ENCODE results near the gene ZNF680.
A peak's percentile ranks its signal among the peaks of the same experiment; 100 is the strongest.
"Not testable (repeated sequence)": the region's sequence is repeated elsewhere in the genome, so short reads cannot be mapped to it uniquely, and the experiment has no call there.

The ZNF680 gene

DNA sequence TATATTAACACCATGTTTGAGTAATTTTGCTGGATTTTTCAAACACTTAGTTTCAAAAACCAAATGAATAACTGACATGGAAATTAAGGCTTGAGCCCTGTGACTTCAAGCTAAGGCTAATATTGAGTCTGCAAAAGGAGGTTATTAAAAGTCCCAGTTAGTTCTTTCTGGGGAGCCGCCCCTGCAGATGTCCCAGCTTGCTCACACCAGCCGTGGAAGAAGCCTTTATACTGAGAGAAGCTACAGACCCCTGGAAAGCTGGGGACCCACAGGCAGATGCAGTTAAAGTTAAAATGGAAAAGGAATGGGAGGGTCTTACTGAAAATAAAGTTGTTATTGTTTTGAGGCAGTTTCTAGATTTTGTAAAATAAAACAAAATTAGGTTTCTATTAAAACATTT is 18.5 kb upstream of the ZNF680 start:
- no peak overlapping the region for H2BK120ac ChIP-seq (ENCODE audit: low read depth, low read length)
- DNase-seq = no peak

GRCh38 chr7:64574540-64575099 is 11.7 kb upstream of the ZNF680 start:
- peaks cover 11% of the 10 kb centered on the region for H3K9me3 ChIP-seq (ENCODE audit: control insufficient read depth, low read length)
- no peak overlapping the region for H3K23ac ChIP-seq (ENCODE audit: low read length in 2 of 2)
- no peak overlapping the region for H2BK12ac ChIP-seq (ENCODE audit: low read length in 2 of 2)
- no peak overlapping the region for H3K27ac ChIP-seq (ENCODE audit: low read length, poor library complexity, severe bottlenecking)
- H3K4me1 ChIP-seq (ENCODE audit: control insufficient read depth, insufficient read depth, low read depth, low read length) = no peaks in the 10 kb centered on the region
- no peak overlapping the region for H2BK15ac ChIP-seq (ENCODE audit: low read depth, poor library complexity, severe bottlenecking)
- H3K4ac ChIP-seq (ENCODE audit: low read depth in 1 of 2, low read length in 2 of 2) = no peak overlapping the region
- H2BK5ac ChIP-seq (ENCODE audit: low read depth, low read length, poor library complexity, severe bottlenecking) = no peak overlapping the region
- H3K27me3 ChIP-seq (ENCODE audit: control insufficient read depth in 1 of 2, insufficient read depth in 1 of 2, low read length in 2 of 2) = peaks cover 0 to 5% of the 10 kb centered on the region in 2 experiments
- H3K36me3 ChIP-seq (ENCODE audit: control insufficient read depth in 1 of 2, insufficient read depth in 2 of 2, low read depth in 1 of 2, low read length in 2 of 2) = no peaks in the 10 kb centered on the region
- H2BK120ac ChIP-seq (ENCODE audit: low read depth, low read length) = no peak overlapping the region
- H3K14ac ChIP-seq (ENCODE audit: low read length in 2 of 2) = no peak overlapping the region
- no peak overlapping the region for H2AK5ac ChIP-seq (ENCODE audit: low read length, severe bottlenecking)
- no peak overlapping the region for H4K8ac ChIP-seq (ENCODE audit: low read length)
- 84% methylated on average over 19 of the region's 20 CpGs for WGBS
- H2AFZ ChIP-seq (ENCODE audit: low read depth, low read length) = no peak overlapping the region
- no peak for DNase-seq
- H3K4me3 ChIP-seq (ENCODE audit: insufficient read depth in 1 of 2, low read depth in 1 of 2, low read length in 2 of 2) = peak overlapping the region in 1 of 2 experiments; percentile 56
- H3K4me2 ChIP-seq (ENCODE audit: low read length, poor library complexity, severe bottlenecking) = no peak overlapping the region
- no peak overlapping the region for H3K18ac ChIP-seq (ENCODE audit: low read depth in 1 of 2, low read length in 2 of 2)
- H3K79me1 ChIP-seq (replicated peaks; ENCODE audit: low read length, poor library complexity, severe bottlenecking) = no peaks in the 10 kb centered on the region
- H4K91ac ChIP-seq (ENCODE audit: low read length) = no peak overlapping the region
- peak overlapping the region; percentile 63 for H3K9ac ChIP-seq (ENCODE audit: low read length)

More for the DNA sequence above, 18.5 kb upstream of the ZNF680 start:
- H2BK5ac ChIP-seq (ENCODE audit: low read depth, low read length, poor library complexity, severe bottlenecking) = no peak overlapping the region
- no peaks in the 10 kb centered on the region for H3K4me1 ChIP-seq (ENCODE audit: control insufficient read depth, insufficient read depth, low read depth, low read length)
- 75% methylated on average over 2 of the region's 2 CpGs for WGBS
- no peak overlapping the region for H3K14ac ChIP-seq (ENCODE audit: low read length in 2 of 2)
- H2AFZ ChIP-seq (ENCODE audit: low read depth, low read length) = no peak overlapping the region
- no peak overlapping the region for H2AK5ac ChIP-seq (ENCODE audit: low read length, severe bottlenecking)
- no peaks in the 10 kb centered on the region for H3K79me1 ChIP-seq (replicated peaks; ENCODE audit: low read length, poor library complexity, severe bottlenecking)
- H3K18ac ChIP-seq (ENCODE audit: low read depth in 1 of 2, low read length in 2 of 2) = no peak overlapping the region
- H3K27ac ChIP-seq (ENCODE audit: low read length, poor library complexity, severe bottlenecking) = no peak overlapping the region
- H4K8ac ChIP-seq (ENCODE audit: low read length) = no peak overlapping the region
- no peaks in the 10 kb centered on the region for H3K27me3 ChIP-seq (ENCODE audit: control insufficient read depth in 1 of 2, insufficient read depth in 1 of 2, low read length in 2 of 2)
- H3K4me2 ChIP-seq (ENCODE audit: low read length, poor library complexity, severe bottlenecking) = no peak overlapping the region
- peaks cover 23% of the 10 kb centered on the region for H3K9me3 ChIP-seq (ENCODE audit: control insufficient read depth, low read length)
- no peak overlapping the region for H3K4ac ChIP-seq (ENCODE audit: low read depth in 1 of 2, low read length in 2 of 2)
- H2BK15ac ChIP-seq (ENCODE audit: low read depth, poor library complexity, severe bottlenecking) = no peak overlapping the region
- H4K91ac ChIP-seq (ENCODE audit: low read length) = no peak overlapping the region
- H3K36me3 ChIP-seq (ENCODE audit: control insufficient read depth in 1 of 2, insufficient read depth in 2 of 2, low read depth in 1 of 2, low read length in 2 of 2) = no peaks in the 10 kb centered on the region
- H3K23ac ChIP-seq (ENCODE audit: low read length in 2 of 2) = no peak overlapping the region
- no peak overlapping the region for H3K9ac ChIP-seq (ENCODE audit: low read length)
- H3K4me3 ChIP-seq (ENCODE audit: insufficient read depth in 1 of 2, low read depth in 1 of 2, low read length in 2 of 2) = no peak overlapping the region
- H2BK12ac ChIP-seq (ENCODE audit: low read length in 2 of 2) = no peak overlapping the region

GRCh38 chr7:64570284-64570605 is 7.4 kb upstream of the ZNF680 start:
- H2BK15ac ChIP-seq (ENCODE audit: low read depth, poor library complexity, severe bottlenecking) = not testable (repeated sequence)

GRCh38 chr7:64569372-64570283 is 6.8 kb upstream of the ZNF680 start:
- not testable (repeated sequence) for H2AK5ac ChIP-seq (ENCODE audit: low read length, severe bottlenecking); H3K18ac ChIP-seq (ENCODE audit: low read depth in 1 of 2, low read length in 2 of 2); H2BK5ac ChIP-seq (ENCODE audit: low read depth, low read length, poor library complexity, severe bottlenecking); H3K14ac ChIP-seq (ENCODE audit: low read length in 2 of 2); H3K4ac ChIP-seq (ENCODE audit: low read depth in 1 of 2, low read length in 2 of 2); H2AFZ ChIP-seq (ENCODE audit: low read depth, low read length); H4K8ac ChIP-seq (ENCODE audit: low read length); H3K27ac ChIP-seq (ENCODE audit: low read length, poor library complexity, severe bottlenecking); H3K9me3 ChIP-seq (ENCODE audit: control insufficient read depth, low read length); H3K4me1 ChIP-seq (ENCODE audit: control insufficient read depth, insufficient read depth, low read depth, low read length); H2BK120ac ChIP-seq (ENCODE audit: low read depth, low read length); H3K36me3 ChIP-seq (ENCODE audit: control insufficient read depth in 1 of 2, insufficient read depth in 2 of 2, low read depth in 1 of 2, low read length in 2 of 2); H4K91ac ChIP-seq (ENCODE audit: low read length); H3K4me2 ChIP-seq (ENCODE audit: low read length, poor library complexity, severe bottlenecking); H2BK15ac ChIP-seq (ENCODE audit: low read depth, poor library complexity, severe bottlenecking); H3K9ac ChIP-seq (ENCODE audit: low read length); H3K23ac ChIP-seq (ENCODE audit: low read length in 2 of 2); H3K79me1 ChIP-seq (replicated peaks; ENCODE audit: low read length, poor library complexity, severe bottlenecking); DNase-seq; H2BK12ac ChIP-seq (ENCODE audit: low read length in 2 of 2)
- 95% methylated on average over 70 of the region's 74 CpGs for WGBS
- Histone ChIP-seq H3K4me3 (ENCODE audit: insufficient read depth in 1 of 2, low read depth in 1 of 2, low read length in 2 of 2) (peak overlapping the region in 1 of 2 experiments; percentile 56), H3K27me3 (ENCODE audit: control insufficient read depth in 1 of 2, insufficient read depth in 1 of 2, low read length in 2 of 2) (peaks cover 0 to 12% of the 10 kb centered on the region in 2 experiments)

More at GRCh38 chr7:64570284-64570605, 7.4 kb upstream of the ZNF680 start:
- H3K27ac ChIP-seq (ENCODE audit: low read length, poor library complexity, severe bottlenecking); H2BK120ac ChIP-seq (ENCODE audit: low read depth, low read length); H3K4me2 ChIP-seq (ENCODE audit: low read length, poor library complexity, severe bottlenecking); H3K23ac ChIP-seq (ENCODE audit: low read length in 2 of 2); H3K4me1 ChIP-seq (ENCODE audit: control insufficient read depth, insufficient read depth, low read depth, low read length); H3K9ac ChIP-seq (ENCODE audit: low read length); H4K8ac ChIP-seq (ENCODE audit: low read length); H3K14ac ChIP-seq (ENCODE audit: low read length in 2 of 2); H4K91ac ChIP-seq (ENCODE audit: low read length); H3K4ac ChIP-seq (ENCODE audit: low read depth in 1 of 2, low read length in 2 of 2); H2BK5ac ChIP-seq (ENCODE audit: low read depth, low read length, poor library complexity, severe bottlenecking); DNase-seq; H3K9me3 ChIP-seq (ENCODE audit: control insufficient read depth, low read length); H3K79me1 ChIP-seq (replicated peaks; ENCODE audit: low read length, poor library complexity, severe bottlenecking); H3K36me3 ChIP-seq (ENCODE audit: control insufficient read depth in 1 of 2, insufficient read depth in 2 of 2, low read depth in 1 of 2, low read length in 2 of 2); H2BK12ac ChIP-seq (ENCODE audit: low read length in 2 of 2); H2AK5ac ChIP-seq (ENCODE audit: low read length, severe bottlenecking); H2AFZ ChIP-seq (ENCODE audit: low read depth, low read length); H3K18ac ChIP-seq (ENCODE audit: low read depth in 1 of 2, low read length in 2 of 2): not testable (repeated sequence)
- Histone ChIP-seq H3K27me3 (ENCODE audit: control insufficient read depth in 1 of 2, insufficient read depth in 1 of 2, low read length in 2 of 2) (peaks cover 0 to 12% of the 10 kb centered on the region in 2 experiments), H3K4me3 (ENCODE audit: insufficient read depth in 1 of 2, low read depth in 1 of 2, low read length in 2 of 2) (peak overlapping the region in 1 of 2 experiments; percentile 56)
- WGBS = no CpG with 5 or more reads among the region's 30 CpGs
